Measurements from ENCODE around the gene LDB1. TPM values are rescaled to one million over a fixed set of nuclear protein-coding genes. Genes with fewer than 3 reads are reported as not detected.

LDB1 gene
- total RNA-seq, result 10 to 100 TPM; 15.8 to 42.0 (median 29.2) TPM

- no peak for TF ChIP-seq CTCF (IDR thresholded peaks at IDR 0.05; ENCODE audit: low read depth)
These were observed at the start of gene LDB1 for GRCh38 chr10:102120142-102120990. TSS of gene LDB1 (minus strand) at chr10:102120368. CDS start at chr10:102120110, 258 bp downstream.

GRCh38 chr10:102167861-102168260 lies 47.7 kb upstream of the LDB1 start:
- TF ChIP-seq CTCF (IDR thresholded peaks at IDR 0.05; ENCODE audit: low read depth), result no peak

GRCh38 chr10:102163342-102163989 lies 43.3 kb upstream of the LDB1 start:
- TF ChIP-seq CTCF (IDR thresholded peaks at IDR 0.05; ENCODE audit: low read depth), result no peak

- TF ChIP-seq CTCF (IDR thresholded peaks at IDR 0.05; ENCODE audit: low read depth), result no peak
These were observed 39.7 kb upstream of the LDB1 start for GRCh38 chr10:102159831-102160230.

GRCh38 chr10:102159051-102159597 lies 39.0 kb upstream of the LDB1 start:
- TF ChIP-seq CTCF (IDR thresholded peaks at IDR 0.05; ENCODE audit: low read depth), result no peak

- TF ChIP-seq CTCF (IDR thresholded peaks at IDR 0.05; ENCODE audit: low read depth), result no peak
These were observed 37.1 kb upstream of the LDB1 start for GRCh38 chr10:102157224-102157623.

- no peak for TF ChIP-seq CTCF (IDR thresholded peaks at IDR 0.05; ENCODE audit: low read depth)
These were observed 34.4 kb upstream of the LDB1 start for GRCh38 chr10:102154466-102155116.
